DND-41 (cell line): ENCODE data around the gene GPR61.

Experiments
- ATAC-seq: fragments of 200-7000 bp; cut with Tn5 transposase; 3 replicates; pipeline ENCODE4 v1.9.1; 2021; ENCODE audit warnings: low read depth; ENCODE audit not compliant: insufficient read depth
- DNase-seq: peaks from one replicate; pipeline ENCODE4 v3.0.0-alpha.2; 2020
- H2AFZ ChIP-seq: 2 replicates; pipeline ENCODE4 v1.6.0; 2012; ENCODE audit warnings: low read depth, low read length
- H3K27ac ChIP-seq: 2 replicates; pipeline ENCODE4 v1.5.1; 2012; ENCODE audit warnings: low read length, inconsistent platforms
- H3K27me3 ChIP-seq: fragments of 200-600 bp; sonication (generic); 2 replicates; pipeline ENCODE4 v1.6.0; 2012; ENCODE audit warnings: low read length, mild to moderate bottlenecking, inconsistent platforms; ENCODE audit not compliant: insufficient read depth, poor library complexity
- H3K36me3 ChIP-seq: 2 replicates; pipeline ENCODE4 v1.5.1; 2012; ENCODE audit warnings: low read length, inconsistent platforms; ENCODE audit not compliant: insufficient read depth
- H3K4me1 ChIP-seq: 2 replicates; pipeline ENCODE4 v1.5.1; 2012; ENCODE audit warnings: mild to moderate bottlenecking, low read length; ENCODE audit not compliant: insufficient read depth
- H3K4me2 ChIP-seq: 2 replicates; pipeline ENCODE4 v1.6.0; 2012; ENCODE audit warnings: mild to moderate bottlenecking, moderate library complexity, low read length, inconsistent platforms; ENCODE audit not compliant: insufficient read depth
- H3K4me3 ChIP-seq, 2 experiments: fragments of 200-600 bp in 1 of 2; shearing (Covaris generic) in 1 of 2; 2 replicates each; pipeline ENCODE4 v1.5.1; 2012 to 2016; ENCODE audit warnings: inconsistent platforms in 2 of 2, low read length in 2 of 2, mild to moderate bottlenecking in 2 of 2, low read depth in 1 of 2, moderate library complexity in 1 of 2
- H3K79me2 ChIP-seq: 2 replicates; pipeline ENCODE4 v1.6.0; 2012; ENCODE audit warnings: low read length, inconsistent platforms; ENCODE audit not compliant: insufficient read depth
- H3K9ac ChIP-seq: 2 replicates; pipeline ENCODE4 v1.6.0; 2012; ENCODE audit warnings: low read depth, mild to moderate bottlenecking, inconsistent platforms, low read length, moderate library complexity
- H3K9me3 ChIP-seq: 2 replicates; pipeline ENCODE4 v1.5.1; 2012; ENCODE audit warnings: low read length, moderate library complexity, mild to moderate bottlenecking, inconsistent platforms; ENCODE audit not compliant: insufficient read depth, severe bottlenecking
- H4K20me1 ChIP-seq: 2 replicates; pipeline ENCODE4 v1.6.0; 2012; ENCODE audit warnings: low read length; ENCODE audit not compliant: insufficient read depth
- EZH2 ChIP-seq: IDR thresholded peaks from 3 replicates; pipeline ENCODE4 v1.6.1; 2012; ENCODE audit warnings: borderline replicate concordance, low read depth, mild to moderate bottlenecking, moderate library complexity, low read length, inconsistent platforms; ENCODE audit not compliant: severe bottlenecking
- TF ChIP-seq, protein P1 (sequence below): IDR thresholded peaks from 2 replicates; pipeline ENCODE4 v1.5.1; 2012; ENCODE audit warnings: borderline replicate concordance, low read length, moderate library complexity, mild to moderate bottlenecking; ENCODE audit not compliant: poor library complexity, severe bottlenecking; ENCODE audit errors: extremely low read depth

GPR61 gene

DNA sequence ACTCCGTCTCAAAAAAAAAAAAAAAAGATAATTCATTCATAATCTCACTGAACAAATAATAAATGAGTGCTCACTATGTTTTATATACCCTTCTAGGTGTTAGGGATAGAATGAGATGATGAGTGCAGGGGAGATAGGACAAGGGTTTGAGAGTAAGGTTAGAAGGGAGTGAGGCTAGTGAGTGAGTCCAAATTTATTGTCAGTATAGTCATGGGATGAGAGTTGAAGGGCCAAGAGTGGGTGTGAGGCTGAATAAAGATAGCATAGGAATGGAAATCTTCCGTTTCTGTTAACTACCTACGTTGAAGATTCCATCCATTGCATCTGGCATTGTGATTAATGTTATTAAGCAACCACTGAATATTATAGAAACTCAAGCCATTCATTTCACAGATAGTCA lies 25.6 kb downstream of the GPR61 start:
- Histone ChIP-seq H3K27ac (no peak overlapping the region), H3K9ac (no peak overlapping the region), H3K36me3 (no peaks in the 10 kb centered on the region), H3K79me2 (peaks cover 99% of the 10 kb centered on the region), H3K4me1 (no peaks in the 10 kb centered on the region), H4K20me1 (peaks cover 68% of the 10 kb centered on the region), H3K4me3 (no peak overlapping the region), H3K9me3 (no peaks in the 10 kb centered on the region), H3K27me3 (no peaks in the 10 kb centered on the region), H2AFZ (no peak overlapping the region), H3K4me2 (no peak overlapping the region)
- TF ChIP-seq EZH2 = no peak
- TF ChIP-seq, protein P1, sequence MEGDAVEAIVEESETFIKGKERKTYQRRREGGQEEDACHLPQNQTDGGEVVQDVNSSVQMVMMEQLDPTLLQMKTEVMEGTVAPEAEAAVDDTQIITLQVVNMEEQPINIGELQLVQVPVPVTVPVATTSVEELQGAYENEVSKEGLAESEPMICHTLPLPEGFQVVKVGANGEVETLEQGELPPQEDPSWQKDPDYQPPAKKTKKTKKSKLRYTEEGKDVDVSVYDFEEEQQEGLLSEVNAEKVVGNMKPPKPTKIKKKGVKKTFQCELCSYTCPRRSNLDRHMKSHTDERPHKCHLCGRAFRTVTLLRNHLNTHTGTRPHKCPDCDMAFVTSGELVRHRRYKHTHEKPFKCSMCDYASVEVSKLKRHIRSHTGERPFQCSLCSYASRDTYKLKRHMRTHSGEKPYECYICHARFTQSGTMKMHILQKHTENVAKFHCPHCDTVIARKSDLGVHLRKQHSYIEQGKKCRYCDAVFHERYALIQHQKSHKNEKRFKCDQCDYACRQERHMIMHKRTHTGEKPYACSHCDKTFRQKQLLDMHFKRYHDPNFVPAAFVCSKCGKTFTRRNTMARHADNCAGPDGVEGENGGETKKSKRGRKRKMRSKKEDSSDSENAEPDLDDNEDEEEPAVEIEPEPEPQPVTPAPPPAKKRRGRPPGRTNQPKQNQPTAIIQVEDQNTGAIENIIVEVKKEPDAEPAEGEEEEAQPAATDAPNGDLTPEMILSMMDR = no peak
- no peak for DNase-seq
- no peak for ATAC-seq

DNA sequence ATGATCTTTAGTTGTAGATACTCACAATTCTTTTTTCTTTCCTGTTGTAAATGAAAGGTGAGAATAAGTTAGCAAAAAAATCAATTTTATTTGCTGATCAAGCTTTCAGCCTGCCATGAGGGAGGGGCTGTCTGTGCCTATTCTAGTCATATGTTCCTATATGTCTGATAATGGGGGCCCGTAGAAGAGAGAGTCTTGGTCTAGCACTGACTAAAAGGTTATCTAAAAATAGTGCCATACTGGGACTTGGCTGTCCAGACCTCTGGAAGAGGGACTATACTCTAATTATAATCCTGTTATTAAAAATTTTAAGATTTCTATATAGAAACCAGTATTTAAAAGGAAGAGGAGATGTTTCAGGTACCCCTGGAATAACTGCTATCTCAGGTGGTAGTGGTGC lies 27.3 kb downstream of the GPR61 start:
- no peak overlapping the region for H2AFZ ChIP-seq
- no peaks in the 10 kb centered on the region for H3K9me3 ChIP-seq
- H3K36me3 ChIP-seq = no peaks in the 10 kb centered on the region
- TF ChIP-seq EZH2 = no peak
- TF ChIP-seq, protein P1 = no peak
- H3K27me3 ChIP-seq = no peaks in the 10 kb centered on the region
- DNase-seq = no peak
- no peak overlapping the region for H3K27ac ChIP-seq
- H3K4me2 ChIP-seq = no peak overlapping the region
- H3K79me2 ChIP-seq = peaks cover 99% of the 10 kb centered on the region
- H4K20me1 ChIP-seq = peaks cover 63% of the 10 kb centered on the region
- ATAC-seq = no peak
- H3K9ac ChIP-seq = no peak overlapping the region
- no peak overlapping the region for H3K4me3 ChIP-seq
- no peaks in the 10 kb centered on the region for H3K4me1 ChIP-seq

DNA sequence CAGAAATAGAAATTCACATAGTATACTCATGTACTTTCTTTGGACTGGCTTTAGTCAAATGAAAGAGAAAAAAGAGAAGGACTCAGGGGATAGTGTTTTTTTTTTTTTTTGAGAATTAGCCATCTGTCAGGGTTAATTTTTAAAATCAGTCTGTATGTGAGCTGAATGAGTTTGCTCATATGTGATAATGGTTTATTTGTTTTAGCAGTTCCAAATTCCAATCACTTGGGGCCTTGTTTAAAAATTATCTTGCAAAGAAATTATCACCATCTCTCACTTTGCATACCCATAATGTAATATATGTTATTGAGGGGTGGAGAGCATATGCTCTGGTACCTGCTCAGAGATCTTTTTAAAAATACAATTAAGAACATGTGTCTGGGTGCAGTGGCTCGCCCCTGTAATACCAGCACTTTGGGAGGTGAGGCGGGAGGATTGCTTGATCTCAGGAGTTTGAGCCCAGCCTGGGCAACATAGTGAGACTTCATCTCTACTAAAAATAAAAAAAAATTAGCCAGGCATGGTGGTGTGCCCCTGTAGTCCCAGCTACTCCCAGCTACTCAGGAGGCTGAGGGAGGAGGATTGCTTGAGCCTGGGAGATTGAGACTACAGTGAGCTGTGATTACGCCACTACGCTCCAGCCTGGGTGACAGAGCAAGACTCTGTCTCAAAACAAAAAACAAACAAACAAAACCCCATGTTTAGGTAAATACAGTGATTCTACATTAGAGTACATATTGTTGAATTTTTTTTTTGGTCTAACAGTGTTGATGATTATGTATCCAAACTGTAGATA lies 28.4 kb downstream of the GPR61 start:
- no peak overlapping the region for H3K4me3 ChIP-seq
- no peaks in the 10 kb centered on the region for H3K4me1 ChIP-seq
- H3K27ac ChIP-seq = no peak overlapping the region
- H4K20me1 ChIP-seq = peaks cover 60% of the 10 kb centered on the region
- no peaks in the 10 kb centered on the region; the same call in 1 of the 2 replicates for H3K36me3 ChIP-seq
- DNase-seq (no peak), ATAC-seq (no peak)
- H3K9me3 ChIP-seq = no peaks in the 10 kb centered on the region
- TF ChIP-seq, protein P1 = no peak
- TF ChIP-seq EZH2 = no peak
- no peaks in the 10 kb centered on the region for H3K27me3 ChIP-seq
- no peak overlapping the region for H2AFZ ChIP-seq
- no peak overlapping the region for H3K4me2 ChIP-seq
- H3K79me2 ChIP-seq = peaks cover 98% of the 10 kb centered on the region
- no peak overlapping the region for H3K9ac ChIP-seq
